ENCODE results near the gene DYNLT3. TPM values are rescaled to one million over a fixed set of nuclear protein-coding genes. Genes with fewer than 3 reads are reported as not detected.

Gene DYNLT3
- 10 to 100 TPM; 24.9 to 37.3 (median 35.0) TPM for total RNA-seq (2021; fragmentation: NEBNext Ultra II Directional; extraction: Animal tissue kit (Norgen Biotek cat#: 25700))
- long read RNA-seq, transcript DYNLT3-201 (5 exons, 2,217 nt) = major isoform, 65 of 71 reads
- long read RNA-seq, partial matches to known transcripts = 2 of 71 reads
- long read RNA-seq, other reads (novel, unspliced or antisense) = 4 of 71 reads

- TF ChIP-seq CTCF (IDR thresholded peaks at IDR 0.05) = no peak
- H3K9me3 Mint-ChIP-seq = no peaks in the 10 kb centered on the region
- H3K4me3 Mint-ChIP-seq = peak within 1 kb of the TSS; percentile 87
- H3K36me3 Mint-ChIP-seq (ENCODE audit: low read depth) = no peaks in the 10 kb centered on the region
- peaks cover 3% of the 10 kb centered on the region for H3K27me3 Mint-ChIP-seq (ENCODE audit: insufficient read depth)
- H3K4me1 Mint-ChIP-seq (ENCODE audit: low read depth) = peaks cover 5% of the 10 kb centered on the region; the same call in 1 of the 2 replicates
- peak within 1 kb of the TSS; percentile 73 for H3K27ac Mint-ChIP-seq
- DNase-seq = peak; percentile 57
Measured at GRCh38 chrX:37846934-37847732, at the start of gene DYNLT3. Gene DYNLT3 (minus strand): TSS chrX:37847571. CDS start chrX:37847510, 61 bp downstream.

- no peak overlapping the region for H3K4me3 Mint-ChIP-seq
- no peak overlapping the region for H3K27ac Mint-ChIP-seq
- no peak for DNase-seq
- H3K27me3 Mint-ChIP-seq (ENCODE audit: insufficient read depth) = peaks cover 7% of the 10 kb centered on the region
- H3K9me3 Mint-ChIP-seq = no peaks in the 10 kb centered on the region
- peaks cover 6% of the 10 kb centered on the region; the same call in 1 of the 2 replicates for H3K4me1 Mint-ChIP-seq (ENCODE audit: low read depth)
- no peak for TF ChIP-seq CTCF (IDR thresholded peaks at IDR 0.05)
- H3K36me3 Mint-ChIP-seq (ENCODE audit: low read depth) = no peaks in the 10 kb centered on the region
Measured at GRCh38 chrX:37896511-37896890, 49.1 kb upstream of the DYNLT3 start.

- Mint-ChIP-seq H3K27ac (no peak overlapping the region), H3K36me3 (ENCODE audit: low read depth) (no peaks in the 10 kb centered on the region), H3K4me1 (ENCODE audit: low read depth) (peaks cover 6% of the 10 kb centered on the region; the same call in 1 of the 2 replicates), H3K4me3 (no peak overlapping the region), H3K27me3 (ENCODE audit: insufficient read depth) (peaks cover 7% of the 10 kb centered on the region), H3K9me3 (no peaks in the 10 kb centered on the region)
- no peak for TF ChIP-seq CTCF (IDR thresholded peaks at IDR 0.05)
- no peak for DNase-seq
Measured at GRCh38 chrX:37895795-37896510, 48.6 kb upstream of the DYNLT3 start.

GRCh38 chrX:37894725-37895124 lies 47.4 kb upstream of the DYNLT3 start:
- no peak for DNase-seq
- H3K36me3 Mint-ChIP-seq (ENCODE audit: low read depth) = no peaks in the 10 kb centered on the region
- no peaks in the 10 kb centered on the region for H3K9me3 Mint-ChIP-seq
- no peak overlapping the region for H3K4me3 Mint-ChIP-seq
- H3K4me1 Mint-ChIP-seq (ENCODE audit: low read depth) = peaks cover 6% of the 10 kb centered on the region; the same call in 1 of the 2 replicates
- no peak for TF ChIP-seq CTCF (IDR thresholded peaks at IDR 0.05)
- peaks cover 5% of the 10 kb centered on the region; the same call in 1 of the 2 replicates for H3K27me3 Mint-ChIP-seq (ENCODE audit: insufficient read depth)
- H3K27ac Mint-ChIP-seq = no peak overlapping the region

GRCh38 chrX:37888010-37888409 lies 40.6 kb upstream of the DYNLT3 start:
- no peak for TF ChIP-seq CTCF (IDR thresholded peaks at IDR 0.05)
- Mint-ChIP-seq H3K9me3 (no peaks in the 10 kb centered on the region), H3K27me3 (ENCODE audit: insufficient read depth) (no peaks in the 10 kb centered on the region), H3K27ac (no peak overlapping the region), H3K36me3 (ENCODE audit: low read depth) (no peaks in the 10 kb centered on the region), H3K4me3 (no peak overlapping the region), H3K4me1 (ENCODE audit: low read depth) (peaks cover 5% of the 10 kb centered on the region; the same call in 1 of the 2 replicates)
- no peak for DNase-seq
